RPMI7951 (cell line): ENCODE measurements around the gene TSGA10IP. TPM values are rescaled to one million over a fixed set of nuclear protein-coding genes. Genes with fewer than 3 reads are reported as not detected.

Source experiments
- DNase-seq: peaks from one replicate; pipeline ENCODE4 v3.0.0-alpha.2; 2012; ENCODE audit warnings: low read depth
- total RNA-seq: library from RNA; depleted of rRNA; stranded (reverse); fragments of >200 nt; shearing (Covaris generic); gene quantifications from 2 replicates; pipeline ENCODE4 v1.2.3, GENCODE V29; 2014

Gene TSGA10IP
- total RNA-seq, 1 experiment from 2014 or later: not detected

GRCh38 chr11:65976216-65977176, 31.2 kb downstream of the TSGA10IP start:
- no peak for DNase-seq

- no peak for DNase-seq
Measured at GRCh38 chr11:65977621-65978390, 32.5 kb downstream of the TSGA10IP start.

GRCh38 chr11:65978391-65979238, 33.3 kb downstream of the TSGA10IP start:
- DNase-seq: no peak

GRCh38 chr11:65979261-65979759, 34.0 kb downstream of the TSGA10IP start:
- DNase-seq: no peak

GRCh38 chr11:65981101-65981740, 35.9 kb downstream of the TSGA10IP start:
- no peak for DNase-seq

- no peak for DNase-seq
Measured at GRCh38 chr11:65981972-65982823, 36.9 kb downstream of the TSGA10IP start.

- DNase-seq: no peak
Measured at GRCh38 chr11:65982824-65983588, 37.7 kb downstream of the TSGA10IP start.

GRCh38 chr11:65983589-65983987, 38.3 kb downstream of the TSGA10IP start:
- no peak for DNase-seq

GRCh38 chr11:65987336-65987735, 42.1 kb downstream of the TSGA10IP start:
- no peak for DNase-seq

GRCh38 chr11:65988791-65989592, 43.7 kb downstream of the TSGA10IP start:
- peak; percentile 92 for DNase-seq

- DNase-seq: no peak
Measured at GRCh38 chr11:65992056-65992455, 46.8 kb downstream of the TSGA10IP start.

- DNase-seq: no peak
Measured at GRCh38 chr11:65997286-65997685, 52.0 kb downstream of the TSGA10IP start.

GRCh38 chr11:66001942-66002647, 56.8 kb downstream of the TSGA10IP start, which contains the start of the genes BANF1 and EIF1AD:
Gene BANF1, plus strand, starts transcription at chr11:66002503. Its CDS starts 748 bp downstream, at chr11:66003251.
Gene EIF1AD, minus strand, starts transcription at chr11:66002157. Its CDS starts 1,768 bp downstream, at chr11:66000389.
- peak; percentile 97 for DNase-seq

GRCh38 chr11:66002648-66003225, 57.5 kb downstream of the TSGA10IP start:
- no peak for DNase-seq

GRCh38 chr11:66003291-66003690, 58.0 kb downstream of the TSGA10IP start:
- DNase-seq: no peak

- DNase-seq: no peak
Measured at GRCh38 chr11:66004186-66004585, 58.9 kb downstream of the TSGA10IP start.
